ENCODE measurements around the gene CHD9.

CHD9 gene

DNA sequence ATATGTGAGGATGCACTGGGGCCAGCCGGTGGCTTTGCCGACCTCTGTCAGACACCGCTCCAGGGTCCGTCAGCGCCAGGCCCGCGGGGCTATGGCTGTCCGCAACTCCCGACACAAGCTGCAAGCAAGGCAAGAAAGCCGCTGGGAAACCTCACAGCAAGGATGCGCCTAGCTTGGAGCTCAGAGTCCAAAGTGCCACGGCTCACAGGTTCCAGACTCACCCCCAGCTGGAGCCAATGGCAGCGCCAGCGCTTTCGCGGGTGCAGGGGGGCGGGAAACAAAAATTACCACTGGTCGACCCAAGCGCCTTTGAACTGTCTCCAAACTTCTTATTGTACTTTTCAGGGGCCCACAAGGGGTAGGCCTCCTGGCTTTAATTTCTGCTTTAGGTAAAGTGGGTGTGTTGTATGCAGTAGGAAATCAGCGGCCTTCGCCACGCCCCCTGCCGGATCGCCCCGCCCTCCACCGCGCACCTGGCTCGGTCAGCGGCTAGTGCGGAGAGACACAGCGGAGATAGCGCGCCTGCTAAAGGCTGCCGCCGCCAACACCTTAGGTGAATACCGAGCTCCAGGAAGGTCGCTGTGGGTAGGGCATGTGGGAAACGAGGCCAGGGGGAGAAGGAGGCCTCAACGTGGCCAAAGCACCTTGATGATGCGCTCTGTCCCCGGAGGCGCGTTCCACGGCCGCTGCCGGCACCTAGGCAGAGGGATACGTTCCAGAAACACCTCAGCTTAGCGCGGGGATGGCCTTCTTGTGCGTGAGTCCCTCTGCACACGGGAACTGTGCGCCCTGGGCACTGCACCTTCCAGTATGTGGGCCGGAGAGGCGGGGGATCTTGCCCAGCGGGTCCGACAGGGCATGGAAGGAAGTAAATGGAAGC lies 318.4 kb downstream of the CHD9 start:
- peak; percentile 78 for DNase-seq (ENCODE audit: low read depth)

- no peak for DNase-seq (ENCODE audit: low read depth)
Observed at GRCh38 chr16:53374800-53375199, 320.0 kb downstream of the CHD9 start.

DNA sequence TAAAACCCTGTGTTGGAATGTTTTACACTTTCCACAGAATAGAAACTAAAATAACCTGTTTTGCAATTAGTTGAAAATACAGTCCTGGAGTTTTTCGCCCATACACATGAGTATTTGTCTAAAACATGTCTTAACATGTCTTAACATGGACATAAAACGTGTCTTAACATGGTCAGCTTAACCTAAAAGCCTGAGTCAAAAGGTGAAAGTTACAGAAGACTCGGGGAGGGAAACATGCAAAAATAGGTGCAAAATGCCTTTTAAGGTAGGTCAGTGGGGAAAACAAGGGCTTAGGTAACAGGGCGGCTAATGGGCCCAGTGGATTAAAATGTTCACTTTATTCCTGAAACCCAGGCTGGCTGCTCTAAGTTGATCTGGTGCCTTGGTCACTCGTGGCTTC lies 323.3 kb downstream of the CHD9 start:
- DNase-seq (ENCODE audit: low read depth) = no peak
